Esophagus muscularis mucosa (tissue), 4 donors: ENCODE data around the gene LDLRAD3.

Source experiments
- CTCF ChIP-seq, 3 experiments: fragments of 200-600 bp in 2 of 3; fragments of 450-650 bp in 1 of 3; sonication (generic) in 2 of 3; IDR thresholded peaks; one replicate each; pipeline ENCODE4 v1.5.1; 2017 to 2019; ENCODE audit warnings: antibody characterized with exemption in 3 of 3, mild to moderate bottlenecking in 2 of 3, moderate library complexity in 1 of 3
- EP300 ChIP-seq: sonication (generic); formaldehyde crosslinking; IDR thresholded peaks from one replicate; pipeline ENCODE4 v1.6.1; 2017; ENCODE audit warnings: antibody characterized with exemption
- POLR2AphosphoS5 ChIP-seq, 2 donors: sonication (generic); formaldehyde crosslinking; IDR thresholded peaks; one replicate each; pipeline ENCODE4 v1.6.1; 2017; ENCODE audit warnings: antibody characterized with exemption in 2 of 2

GRCh38 chr11:35933320-35933871, 10.5 kb upstream of the LDLRAD3 start:
- TF ChIP-seq CTCF (IDR thresholded peaks at IDR 0.05) (no peak), POLR2AphosphoS5 (IDR thresholded peaks at IDR 0.05) (no peak), EP300 (no peak)
